GM06990 (cell line): ENCODE data around the gene GAA.
A peak's percentile ranks its signal among the peaks of the same experiment; 100 is the strongest.

Experiments
- DNase-seq: peaks from one replicate; pipeline ENCODE4 v3.0.0-alpha.2; 2011; ENCODE audit not compliant: insufficient read length; ENCODE audit errors: extremely low read depth
- H3K27me3 ChIP-seq: replicated peaks from 2 replicates; pipeline ENCODE4 v1.6.0; 2011; ENCODE audit warnings: low read length; ENCODE audit not compliant: control insufficient read depth, insufficient read depth
- H3K36me3 ChIP-seq: 2 replicates; pipeline ENCODE4 v1.5.1; 2011; ENCODE audit warnings: low read length; ENCODE audit not compliant: control insufficient read depth, insufficient read depth
- H3K4me3 ChIP-seq: replicated peaks from 2 replicates; pipeline ENCODE4 v1.5.1; 2011; ENCODE audit warnings: low read depth, mild to moderate bottlenecking, control low read depth, low read length
- CTCF ChIP-seq: IDR thresholded peaks from 2 replicates; pipeline ENCODE4 v1.5.1; 2011; ENCODE audit warnings: low read length, control low read depth, mild to moderate bottlenecking, inconsistent platforms; ENCODE audit not compliant: insufficient read depth, poor library complexity, severe bottlenecking

The GAA gene

GRCh38 chr17:80146121-80147034 is 45.0 kb downstream of the GAA start:
- no peak for TF ChIP-seq CTCF
- H3K36me3 ChIP-seq = peaks cover 10% of the 10 kb centered on the region
- DNase-seq = no peak
- peak overlapping the region; percentile 95 for H3K4me3 ChIP-seq
- no peaks in the 10 kb centered on the region for H3K27me3 ChIP-seq

DNA sequence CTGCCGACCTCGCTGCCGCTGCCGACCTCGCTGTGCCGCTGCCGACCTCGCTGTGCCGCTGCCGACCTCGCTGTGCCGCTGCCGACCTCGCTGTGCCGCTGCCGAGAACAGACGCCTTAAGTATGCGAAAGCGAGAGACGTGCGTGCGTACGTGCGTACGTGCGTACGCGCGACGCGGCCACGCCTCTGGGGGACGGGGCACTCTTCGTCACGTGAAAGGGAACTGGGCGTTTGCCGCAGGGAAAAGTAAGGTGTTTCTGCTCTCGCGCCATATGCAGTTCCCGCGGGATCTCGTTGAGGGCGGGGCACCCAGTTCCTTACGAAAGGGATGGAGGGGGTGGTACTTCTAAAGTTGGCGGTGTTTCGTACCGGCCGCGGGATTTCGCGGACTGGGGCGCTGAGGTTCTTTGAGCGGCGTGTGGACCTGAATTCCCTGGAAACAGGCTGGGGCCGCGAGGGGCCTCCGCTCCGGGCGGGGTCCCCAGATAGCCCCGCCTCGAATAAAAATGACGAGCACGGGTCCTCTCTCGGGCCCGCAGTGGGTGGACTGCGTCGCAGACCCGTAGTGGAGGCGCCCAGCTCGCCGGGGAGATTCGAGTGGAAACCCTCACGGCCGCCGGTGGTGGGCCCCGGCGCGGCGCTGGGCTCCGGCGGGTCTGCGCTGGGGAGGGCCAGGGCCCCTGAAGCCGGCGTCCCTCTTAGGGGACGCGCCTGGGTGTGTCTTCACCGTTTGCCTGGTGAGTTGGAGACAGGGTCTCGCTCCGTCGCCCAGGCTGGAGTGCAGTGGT is 45.8 kb downstream of the GAA start, which contains the start of gene EIF4A3:
EIF4A3 (minus strand) TSS at position 94 of the 788 bp plus-strand sequence. CDS start 167 bp downstream, outside the sequence.
- no peak for TF ChIP-seq CTCF
- H3K4me3 ChIP-seq = peak within 1 kb of the TSS; percentile 95
- peaks cover 6% of the 10 kb centered on the region for H3K36me3 ChIP-seq
- DNase-seq = peak; percentile 100
- no peaks in the 10 kb centered on the region for H3K27me3 ChIP-seq

DNA sequence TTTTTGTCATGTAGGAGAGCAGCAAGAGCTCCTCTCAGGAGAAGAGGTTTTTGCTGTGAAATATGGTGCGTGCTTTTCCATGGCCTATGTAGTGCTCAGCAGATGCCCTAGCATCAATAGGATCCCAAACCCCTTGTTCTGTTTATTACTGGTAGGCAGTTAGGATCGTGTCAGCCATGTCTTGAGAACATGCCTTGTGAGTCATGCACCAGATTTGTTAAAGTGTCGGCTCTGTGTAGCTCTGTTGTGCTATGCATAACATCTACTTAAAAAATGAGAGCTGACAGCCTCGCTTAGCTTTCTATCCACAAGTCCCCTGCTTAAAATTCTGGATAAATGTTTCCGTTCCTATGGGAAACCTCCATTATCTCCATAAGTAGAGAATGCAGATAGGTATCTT is 50.0 kb downstream of the GAA start:
- TF ChIP-seq CTCF = no peak
- no peaks in the 10 kb centered on the region for H3K27me3 ChIP-seq
- DNase-seq = no peak
- H3K4me3 ChIP-seq = no peak overlapping the region
- H3K36me3 ChIP-seq = no peaks in the 10 kb centered on the region

- no peak for TF ChIP-seq CTCF
- H3K4me3 ChIP-seq = no peak overlapping the region
- DNase-seq = no peak
These were observed 50.8 kb downstream of the GAA start for GRCh38 chr17:80152081-80152702.

GRCh38 chr17:80153004-80153403 is 51.6 kb downstream of the GAA start:
- Histone ChIP-seq H3K4me3 (no peak overlapping the region), H3K36me3 (no peaks in the 10 kb centered on the region), H3K27me3 (no peaks in the 10 kb centered on the region)
- TF ChIP-seq CTCF = no peak
- DNase-seq = peak; percentile 43

More at GRCh38 chr17:80152081-80152702, 50.8 kb downstream of the GAA start:
- Histone ChIP-seq H3K27me3 (no peaks in the 10 kb centered on the region), H3K36me3 (no peaks in the 10 kb centered on the region)
